Heart right ventricle (tissue), 16 donors: Measurements from ENCODE around the gene MON1A. TPM values are rescaled to one million over a fixed set of nuclear protein-coding genes. Genes with fewer than 3 reads are reported as not detected.

Experiments used
- ATAC-seq, 8 donors: fragments of 200-7000 bp; cut with Tn5 transposase; one replicate each; pipeline ENCODE4 v1.9.1; 2020; ENCODE audit warnings: mild to moderate bottlenecking in 8 of 8, moderate library complexity in 8 of 8, moderate number of reproducible peaks in 1 of 8
- DNase-seq, 2 donors: peaks; one replicate each; pipeline ENCODE4 v3.0.0-alpha.2; 2020
- H3K27ac ChIP-seq, 10 donors: fragments of 200-600 bp; sonication (generic) in 2 of 10; one replicate each; pipeline versions ENCODE4 v1.5.0 to v1.8.0; 2020 to 2022; ENCODE audit warnings: mild to moderate bottlenecking in 3 of 10
- H3K27me3 ChIP-seq, 7 donors: fragments of 200-600 bp; one replicate each; pipeline ENCODE4 v1.8.0; 2021 to 2022; ENCODE audit warnings: mild to moderate bottlenecking in 2 of 7
- H3K36me3 ChIP-seq, 9 donors: fragments of 200-600 bp; sonication (generic) in 1 of 9; one replicate each; pipeline versions ENCODE4 v1.5.0 to v1.8.0; 2020 to 2022; ENCODE audit warnings: mild to moderate bottlenecking in 2 of 9
- H3K4me1 ChIP-seq, 9 donors: fragments of 200-600 bp; sonication (generic) in 1 of 9; one replicate each; pipeline versions ENCODE4 v1.5.0 to v1.8.0; 2020 to 2022; ENCODE audit warnings: mild to moderate bottlenecking in 4 of 9
- H3K4me3 ChIP-seq, 10 donors: fragments of 200-600 bp; sonication (generic) in 2 of 10; one replicate each; pipeline versions ENCODE4 v1.5.0 to v1.8.0; 2020 to 2022; ENCODE audit warnings: mild to moderate bottlenecking in 7 of 10, moderate library complexity in 2 of 10
- H3K9me3 ChIP-seq, 11 donors: fragments of 200-600 bp in 10 of 11; sonication (generic) in 2 of 11; one replicate each; pipeline versions ENCODE4 v1.5.0 to v1.8.0; 2013 to 2022; ENCODE audit warnings: mild to moderate bottlenecking in 2 of 11, control low read depth in 1 of 11, moderate library complexity in 1 of 11
- WGBS, 2 donors: extraction: QIAGEN DNeasy Blood & Tissue Kit; methylation state at CpG; one replicate each; pipeline ENCODE4 v1.1.7; 2013; ENCODE audit warnings: inconsistent platforms in 1 of 2; 5-methylcytosine and 5-hydroxymethylcytosine counted together
- intact Hi-C, 10 donors: fragments of 100-400 bp; cut with DNase I; formaldehyde crosslinking; loops; one replicate each; pipeline versions ENCODE4 v1.11.1 to v1.14.2; 2022
- polyA plus RNA-seq, 2 donors: library from polyadenylated mRNA; stranded (reverse); fragments of 200-250 nt; gene quantifications; one replicate each; pipeline ENCODE4 v1.2.3, GENCODE V29; 2013
- total RNA-seq, 10 donors: library from RNA; stranded (reverse); fragmentation: NEBNext Ultra II Directional in 3 of 10; extraction: Animal tissue kit (Norgen Biotek cat#: 25700) in 3 of 10; gene quantifications; one replicate each; pipeline versions ENCODE4 v1.2.1 to v1.2.4, GENCODE V29; 2021 to 2023
- TF ChIP-seq, protein P1 (sequence below), 9 donors: fragments of 200-600 bp; sonication (generic) in 2 of 9; IDR thresholded peaks; one replicate each; pipeline versions ENCODE4 v1.5.0 to v1.8.0; 2021 to 2022; ENCODE audit warnings: antibody characterized with exemption in 9 of 9, mild to moderate bottlenecking in 5 of 9, moderate library complexity in 1 of 9
- donor health status: Arrhythmogenic right ventricular cardiomyopathy.
- donor health status: ischemic (EF 13 %, LVEDD 7.1; RV severe dilation, severe dysfunction).
- donor health status: healthy with polysubstance abuse.
- donor health status: DM: no; HTN: yes; CAD: no.
- donor health status: DM: no; HTN: no; CAD: no.
- donor health status: ischemic (EF 25% LVEDD 6.9; RV normal size, moderate dysfunction).
- donor health status: ischemic (EF 25% LVEDD 5.7; RV mildly dilated, moderate dysfunction).
- donor health status: healthy.
- donor health status: DM: yes; HTN: yes; CAD: no.
- donor health status: Ischemic cardiomyopathy.
- donor health status: ischemic (EF 35%, LVEDD 5.7; RV mildly dilated, moderate dysfunction).
- donor health status: nonischemic (EF 11% LVEDD 7.7; RV severe dilation, severe dysfunction).
- donor health status: DM: yes; HTN: yes; CAD: no.
- donor health status: PGD.
- donor health status: ischemic (EF 29% LVEDD 5.4; RV normal size, mild dysfunction).
- donor health status: nonischemic (EF 23%, LVEDD 6.1; RV moderate dilation, normal function).

Gene MON1A
- total and polyA plus RNA-seq, 12 donors: 5.3 to 10.6 (median 6.7) TPM

DNA sequence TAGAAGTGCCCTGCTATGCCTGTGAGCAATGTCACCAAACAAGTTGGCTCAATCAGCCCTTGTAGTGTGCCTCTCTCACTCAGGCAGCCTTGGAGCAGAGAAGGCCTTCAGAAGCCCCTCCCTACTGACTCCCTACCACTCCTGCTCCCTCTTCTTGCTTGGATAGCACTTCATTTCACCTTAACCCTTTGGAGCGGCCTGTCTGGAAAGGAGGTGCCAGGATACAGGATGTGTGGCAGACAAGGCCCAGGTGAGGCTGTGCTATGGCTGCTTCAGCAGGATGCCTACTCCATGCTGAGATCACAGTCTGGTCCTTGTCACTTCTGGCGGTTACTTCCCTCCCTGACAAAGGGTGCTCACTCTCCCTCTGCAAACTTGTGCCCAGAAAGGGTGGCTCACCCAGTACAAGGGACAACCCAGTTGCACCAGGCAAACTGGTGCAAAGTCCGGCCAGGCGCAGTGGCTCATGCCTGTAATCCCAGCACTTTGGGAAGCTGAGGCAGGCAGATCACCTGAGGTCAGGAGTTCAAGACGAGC is 1.1 kb downstream of the MON1A start:
- Histone ChIP-seq H3K27me3 (no peaks in the 10 kb centered on the region), H3K4me3 (peak overlapping the region in 8 of 10 donors; percentile 62 to 96 (median 78)), H3K27ac (peak overlapping the region in 2 of 10 donors; percentile 91 to 95), H3K4me1 (peaks cover 0 to 35% (median 21%) of the 10 kb centered on the region in 9 donors), H3K36me3 (peaks cover 0 to 16% (median 0%) of the 10 kb centered on the region in 9 donors), H3K9me3 (no peaks in the 10 kb centered on the region)
- no peak for DNase-seq
- ATAC-seq: no peak
- intact Hi-C loops: loop anchor here in 1 of 10 donors (5.0 kb wide), 1 partner anchor 141 kb away; the partner anchor contains the start of gene IP6K1
- TF ChIP-seq, protein P1, sequence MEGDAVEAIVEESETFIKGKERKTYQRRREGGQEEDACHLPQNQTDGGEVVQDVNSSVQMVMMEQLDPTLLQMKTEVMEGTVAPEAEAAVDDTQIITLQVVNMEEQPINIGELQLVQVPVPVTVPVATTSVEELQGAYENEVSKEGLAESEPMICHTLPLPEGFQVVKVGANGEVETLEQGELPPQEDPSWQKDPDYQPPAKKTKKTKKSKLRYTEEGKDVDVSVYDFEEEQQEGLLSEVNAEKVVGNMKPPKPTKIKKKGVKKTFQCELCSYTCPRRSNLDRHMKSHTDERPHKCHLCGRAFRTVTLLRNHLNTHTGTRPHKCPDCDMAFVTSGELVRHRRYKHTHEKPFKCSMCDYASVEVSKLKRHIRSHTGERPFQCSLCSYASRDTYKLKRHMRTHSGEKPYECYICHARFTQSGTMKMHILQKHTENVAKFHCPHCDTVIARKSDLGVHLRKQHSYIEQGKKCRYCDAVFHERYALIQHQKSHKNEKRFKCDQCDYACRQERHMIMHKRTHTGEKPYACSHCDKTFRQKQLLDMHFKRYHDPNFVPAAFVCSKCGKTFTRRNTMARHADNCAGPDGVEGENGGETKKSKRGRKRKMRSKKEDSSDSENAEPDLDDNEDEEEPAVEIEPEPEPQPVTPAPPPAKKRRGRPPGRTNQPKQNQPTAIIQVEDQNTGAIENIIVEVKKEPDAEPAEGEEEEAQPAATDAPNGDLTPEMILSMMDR (IDR thresholded peaks at IDR 0.05): no peak
- 86 to 87% methylated on average over 5 of the region's 5 CpGs for WGBS, 2 donors

DNA sequence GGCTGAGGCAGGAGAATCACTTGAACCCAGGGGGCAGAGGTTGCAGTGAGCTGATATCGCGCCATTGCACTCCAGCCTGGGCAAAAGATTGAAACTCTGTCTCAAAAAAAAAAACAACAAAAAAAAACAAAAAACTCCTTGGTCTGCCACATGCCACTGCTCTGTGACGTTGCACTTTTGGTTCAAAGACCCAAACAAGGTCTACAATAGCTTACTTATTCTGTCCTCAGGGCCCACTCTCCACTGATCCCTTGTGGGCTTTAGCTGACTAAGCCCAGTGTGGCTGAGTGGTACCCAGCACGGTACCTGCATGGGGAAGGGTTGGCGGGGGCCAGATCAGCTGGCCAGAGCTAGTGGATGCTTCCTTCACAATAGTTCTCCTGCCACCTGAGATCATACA is 1.8 kb downstream of the MON1A start:
- TF ChIP-seq, protein P1 (IDR thresholded peaks at IDR 0.05): no peak
- H3K27me3 ChIP-seq: no peaks in the 10 kb centered on the region
- no peaks in the 10 kb centered on the region for H3K9me3 ChIP-seq
- intact Hi-C loops: loop anchor here in 1 of 10 donors (5.0 kb wide), 1 partner anchor 140 kb away; the partner anchor contains the start of gene IP6K1
- peaks cover 0 to 35% (median 21%) of the 10 kb centered on the region in 9 donors for H3K4me1 ChIP-seq
- DNase-seq (no peak), ATAC-seq (no peak)
- no peak overlapping the region for H3K27ac ChIP-seq
- peaks cover 0 to 17% (median 0%) of the 10 kb centered on the region in 9 donors for H3K36me3 ChIP-seq
- 95 to 96% methylated on average over 5 of the region's 5 CpGs for WGBS, 2 donors
- H3K4me3 ChIP-seq: no peak overlapping the region

DNA sequence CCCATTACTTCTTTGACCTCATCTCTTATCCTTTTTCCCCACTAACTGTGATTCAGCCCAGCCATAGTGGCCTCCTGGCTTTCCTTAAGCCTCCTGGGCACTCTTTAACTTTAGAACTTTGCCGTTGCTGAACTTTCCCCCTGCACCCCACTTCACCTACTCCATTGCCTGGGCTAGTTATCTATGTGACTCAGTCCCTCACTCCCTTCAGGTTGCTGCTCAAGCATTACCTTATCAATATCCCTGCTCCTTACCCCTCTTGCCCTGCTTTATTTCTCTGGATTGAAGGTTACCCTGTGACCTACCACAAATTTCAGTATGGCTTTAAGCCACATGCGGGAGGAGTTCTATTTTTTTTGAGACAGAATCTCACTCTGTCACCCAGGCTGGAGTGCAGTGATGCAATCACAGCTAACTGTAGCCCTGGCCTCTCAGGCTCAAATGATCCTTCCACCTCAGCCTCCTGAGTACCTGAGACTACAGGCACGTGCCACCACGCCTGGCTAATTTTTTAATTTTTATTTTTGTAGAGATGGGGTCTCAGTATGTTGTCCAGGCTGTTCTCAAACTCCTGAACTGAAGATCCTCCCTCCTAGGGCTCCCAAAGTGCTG is 3.4 kb downstream of the MON1A start:
- Histone ChIP-seq H3K36me3 (peaks cover 0 to 17% (median 0%) of the 10 kb centered on the region in 9 donors), H3K4me1 (peaks cover 0 to 29% (median 21%) of the 10 kb centered on the region in 9 donors), H3K4me3 (no peak overlapping the region), H3K27me3 (no peaks in the 10 kb centered on the region), H3K9me3 (no peaks in the 10 kb centered on the region), H3K27ac (no peak overlapping the region)
- intact Hi-C loops: loop anchor here in 1 of 10 donors (5.0 kb wide), 1 partner anchor 139 kb away; the partner anchor contains the start of gene IP6K1
- TF ChIP-seq, protein P1 (IDR thresholded peaks at IDR 0.05): no peak
- ATAC-seq (no peak), DNase-seq (no peak)
- WGBS, 2 donors: 85 to 89% methylated on average over 4 of the region's 4 CpGs

DNA sequence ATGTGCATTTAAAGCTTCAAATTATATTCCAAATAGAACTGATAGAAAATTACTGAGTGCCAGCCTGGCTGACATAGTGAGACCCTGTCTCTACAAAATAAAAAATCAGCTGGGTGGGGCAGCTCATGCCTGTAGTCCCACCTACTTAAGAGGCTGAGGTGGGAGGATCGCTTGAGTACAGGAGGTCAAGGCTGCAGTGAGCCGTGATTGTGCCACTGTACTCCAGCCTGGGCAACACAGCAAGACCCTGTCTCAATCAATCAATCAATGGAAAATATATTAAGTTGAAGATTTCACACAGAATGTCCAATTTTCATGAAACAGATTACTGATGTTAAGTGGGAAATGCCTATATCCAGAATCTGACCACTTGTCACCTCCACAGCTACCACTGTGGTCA is 4.1 kb downstream of the MON1A start:
- Histone ChIP-seq H3K4me1 (peaks cover 0 to 21% (median 17%) of the 10 kb centered on the region in 9 donors), H3K27ac (no peak overlapping the region), H3K36me3 (peaks cover 0 to 17% (median 0%) of the 10 kb centered on the region in 9 donors), H3K4me3 (no peak overlapping the region), H3K9me3 (no peaks in the 10 kb centered on the region), H3K27me3 (no peaks in the 10 kb centered on the region)
- no peak for ATAC-seq
- intact Hi-C loops: loop anchor here in 1 of 10 donors (5.0 kb wide), 1 partner anchor 138 kb away; the partner anchor contains the start of gene IP6K1
- TF ChIP-seq, protein P1 (IDR thresholded peaks at IDR 0.05): no peak
- no peak for DNase-seq
- 95 to 100% methylated on average over 2 of the region's 2 CpGs for WGBS, 2 donors
